ENCODE results near the gene RPP30.

The RPP30 gene

GRCh38 chr10:90947030-90947960 is 75.5 kb downstream of the RPP30 start:
- peak in 1 of 5 donors; percentile 69 for DNase-seq

Measured in T-helper 1 cell (primary cell).